Activated B cell treated with CpG ODN at 0.5 μM for 24 hours (primary cell): ENCODE data around the gene SLC17A9. TPM values are rescaled to one million over a fixed set of nuclear protein-coding genes. Genes with fewer than 3 reads are reported as not detected.

Source experiments
- ATAC-seq: fragments of 200-7000 bp; cut with Tn5 transposase; one replicate; pipeline ENCODE4 v1.10.0; 2021; ENCODE audit warnings: low read depth, mild to moderate bottlenecking, moderate library complexity
- CTCF ChIA-PET: fragments of 350-600 bp; sonication (Branson Sonifier 250); formaldehyde crosslinking; loops from one replicate; lab custom pipeline; 2021; ENCODE audit warnings: antibody characterized with exemption; lab: Charles Lee
- POLR2A ChIA-PET: fragments of 350-600 bp; sonication (Branson Sonifier 250); formaldehyde crosslinking; loops from one replicate; lab custom pipeline; 2021; ENCODE audit warnings: antibody characterized with exemption; lab: Charles Lee
- DNase-seq: peaks from one replicate; pipeline ENCODE4 v3.0.0; 2022
- H3K27ac Mint-ChIP-seq: one replicate; pipeline ENCODE4 v1.8.0; 2020; ENCODE audit warnings: mixed read lengths
- H3K27me3 Mint-ChIP-seq: one replicate; pipeline ENCODE4 v1.8.0; 2021; ENCODE audit warnings: mixed read lengths
- H3K36me3 Mint-ChIP-seq: one replicate; pipeline ENCODE4 v1.8.0; 2021; ENCODE audit warnings: low read depth, mixed read lengths
- H3K4me1 Mint-ChIP-seq: one replicate; pipeline ENCODE4 v1.8.0; 2021; ENCODE audit warnings: mixed read lengths
- H3K4me3 Mint-ChIP-seq: one replicate; pipeline ENCODE4 v1.8.0; 2020; ENCODE audit warnings: mild to moderate bottlenecking, mixed read lengths
- H3K9me3 Mint-ChIP-seq: one replicate; pipeline ENCODE4 v1.8.0; 2020; ENCODE audit warnings: mixed read lengths
- CTCF ChIP-seq: fragments of 200-600 bp; IDR thresholded peaks from one replicate; pipeline ENCODE4 v1.8.0; 2022; ENCODE audit warnings: antibody characterized with exemption, mild to moderate bottlenecking
- intact Hi-C: fragments of 100-400 bp; cut with micrococcal nuclease; formaldehyde crosslinking; loops from one replicate; pipeline ENCODE4 v1.15.1; 2024
- total RNA-seq: library from RNA; stranded (reverse); gene quantifications from 2 replicates; pipeline ENCODE4 v1.2.3, GENCODE V29; 2022

SLC17A9 gene
- total RNA-seq, 1 donor from 2014 or later: 47.6 TPM

- no peak for ATAC-seq
- H3K9me3 Mint-ChIP-seq: peaks cover 10% of the 10 kb centered on the region
- intact Hi-C loops: loop anchor here (10.0 kb wide), 1 partner anchor 59 kb away; the partner anchor contains the start of gene SLC17A9
- POLR2A ChIA-PET: no interaction called here
- CTCF ChIA-PET: interaction anchor here (0.9 to 1.2 kb wide), 2 partner anchors 36 to 42 kb away, joined by 3 to 4 read pairs; no protein-coding TSS in a partner anchor
- H3K27me3 Mint-ChIP-seq: peaks cover 56% of the 10 kb centered on the region
- no peak for DNase-seq
- peaks cover 9% of the 10 kb centered on the region for H3K4me1 Mint-ChIP-seq
- no peak overlapping the region for H3K27ac Mint-ChIP-seq
- TF ChIP-seq CTCF: no peak
- H3K36me3 Mint-ChIP-seq: peaks cover 2% of the 10 kb centered on the region
- no peak overlapping the region for H3K4me3 Mint-ChIP-seq
Observed at GRCh38 chr20:63014287-63014686, 61.8 kb downstream of the SLC17A9 start.

GRCh38 chr20:63014710-63015109 lies 62.2 kb downstream of the SLC17A9 start:
- ChIA-PET CTCF (interaction anchor here (0.9 to 1.2 kb wide), 2 partner anchors 37 to 42 kb away, joined by 3 to 4 read pairs; no protein-coding TSS in a partner anchor), POLR2A (no interaction called here)
- Mint-ChIP-seq H3K27me3 (peaks cover 60% of the 10 kb centered on the region), H3K4me1 (peaks cover 8% of the 10 kb centered on the region), H3K27ac (no peak overlapping the region), H3K9me3 (peaks cover 10% of the 10 kb centered on the region), H3K36me3 (peaks cover 2% of the 10 kb centered on the region), H3K4me3 (no peak overlapping the region)
- no peak for TF ChIP-seq CTCF
- DNase-seq: no peak
- no peak for ATAC-seq
- intact Hi-C loops: loop anchor here (10.0 kb wide), 1 partner anchor 60 kb away; the partner anchor contains the start of gene SLC17A9

GRCh38 chr20:63015147-63015661 lies 62.7 kb downstream of the SLC17A9 start:
- H3K27ac Mint-ChIP-seq: no peak overlapping the region
- intact Hi-C loops: loop anchor here (10.0 kb wide), 1 partner anchor 60 kb away; the partner anchor contains the start of gene SLC17A9
- DNase-seq: no peak
- no peak overlapping the region for H3K4me3 Mint-ChIP-seq
- ChIA-PET POLR2A (no interaction called here), CTCF (interaction anchor here (0.9 to 1.2 kb wide), 2 partner anchors 37 to 43 kb away, joined by 3 to 4 read pairs; no protein-coding TSS in a partner anchor)
- H3K4me1 Mint-ChIP-seq: peaks cover 3% of the 10 kb centered on the region
- H3K9me3 Mint-ChIP-seq: peaks cover 11% of the 10 kb centered on the region
- ATAC-seq: no peak
- peaks cover 2% of the 10 kb centered on the region for H3K36me3 Mint-ChIP-seq
- H3K27me3 Mint-ChIP-seq: peaks cover 56% of the 10 kb centered on the region
- no peak for TF ChIP-seq CTCF

GRCh38 chr20:63015662-63016361 lies 63.3 kb downstream of the SLC17A9 start:
- peaks cover 52% of the 10 kb centered on the region for H3K27me3 Mint-ChIP-seq
- CTCF ChIA-PET: no interaction called here
- POLR2A ChIA-PET: no interaction called here
- DNase-seq: no peak
- no peak for TF ChIP-seq CTCF
- H3K27ac Mint-ChIP-seq: no peak overlapping the region
- H3K4me1 Mint-ChIP-seq: no peaks in the 10 kb centered on the region
- ATAC-seq: no peak
- H3K36me3 Mint-ChIP-seq: peaks cover 2% of the 10 kb centered on the region
- intact Hi-C loops: loop anchor here (10.0 kb wide), 1 partner anchor 61 kb away; the partner anchor contains the start of gene SLC17A9
- peaks cover 14% of the 10 kb centered on the region for H3K9me3 Mint-ChIP-seq
- no peak overlapping the region for H3K4me3 Mint-ChIP-seq

GRCh38 chr20:63016514-63017075 lies 64.1 kb downstream of the SLC17A9 start:
- DNase-seq (no peak), ATAC-seq (no peak)
- intact Hi-C loops: loop anchor here (10.0 kb wide), 1 partner anchor 62 kb away; the partner anchor contains the start of gene SLC17A9
- Mint-ChIP-seq H3K9me3 (peaks cover 14% of the 10 kb centered on the region), H3K36me3 (peaks cover 2% of the 10 kb centered on the region), H3K4me1 (no peaks in the 10 kb centered on the region), H3K27ac (no peak overlapping the region), H3K4me3 (no peak overlapping the region), H3K27me3 (peaks cover 52% of the 10 kb centered on the region)
- ChIA-PET CTCF (no interaction called here), POLR2A (no interaction called here)
- no peak for TF ChIP-seq CTCF
